ENCODE measurements around the gene PARD6A. TPM values are rescaled to one million over a fixed set of nuclear protein-coding genes. Genes with fewer than 3 reads are reported as not detected.

Gene PARD6A
- polyA plus RNA-seq, 3 donors, result 2.7 to 6.9 (median 6.1) TPM

GRCh38 chr16:67650023-67650422, 10.7 kb upstream of the PARD6A start:
- no peak overlapping the region for H3K4me3 Mint-ChIP-seq
- no peak overlapping the region for H3K27ac Mint-ChIP-seq
- no peaks in the 10 kb centered on the region for H3K9me3 ChIP-seq (replicated peaks in 1 of 2; ENCODE audit: control insufficient read depth in 1 of 2, insufficient read depth in 1 of 2, low read length in 2 of 2)
- no peaks in the 10 kb centered on the region for H4K20me1 ChIP-seq (ENCODE audit: insufficient read depth, low read length)
- H3K4me2 ChIP-seq (replicated peaks; ENCODE audit: extremely low read depth, low read length, poor library complexity, severe bottlenecking), result no peak overlapping the region
- H3K36me3 ChIP-seq (replicated peaks in 1 of 2; ENCODE audit: control insufficient read depth in 1 of 2, insufficient read depth in 2 of 2, low read length in 2 of 2), result no peaks in the 10 kb centered on the region
- H3K4me1 ChIP-seq (ENCODE audit: control insufficient read depth in 1 of 2, insufficient read depth in 2 of 2, low read length in 2 of 2), result peaks cover 4 to 6% of the 10 kb centered on the region in 2 donors
- H3K27me3 ChIP-seq (ENCODE audit: control insufficient read depth in 2 of 2, insufficient read depth in 2 of 2, low read length in 2 of 2), result peaks cover 0 to 8% of the 10 kb centered on the region in 2 donors
- intact Hi-C loops (cut with micrococcal nuclease), result no loop called here
- peaks cover 3% of the 10 kb centered on the region for H3K4me1 Mint-ChIP-seq
- no peak overlapping the region for H3K4me3 ChIP-seq (replicated peaks in 1 of 3; ENCODE audit: low read depth in 2 of 3, low read length in 3 of 3)
- no peak overlapping the region for H2AFZ ChIP-seq (ENCODE audit: insufficient read depth, low read depth, low read length, poor library complexity, severe bottlenecking)
- DNase-seq, result no peak
- H3K27ac ChIP-seq (ENCODE audit: low read depth in 1 of 2, low read length in 2 of 2), result no peak overlapping the region
- no peak for TF ChIP-seq CTCF (IDR thresholded peaks at IDR 0.05)
- H3K9ac ChIP-seq (ENCODE audit: insufficient read depth, low read length, poor library complexity, severe bottlenecking), result no peak overlapping the region
- peaks cover 0 to 1% (median 0%) of the 10 kb centered on the region in 7 donors for H3K9me3 Mint-ChIP-seq
- H3K79me2 ChIP-seq (ENCODE audit: insufficient read depth, low read length), result no peaks in the 10 kb centered on the region
- WGBS (ENCODE audit: insufficient coverage), result 94% methylated on average over 5 of the region's 8 CpGs
- no peaks in the 10 kb centered on the region for H3K36me3 Mint-ChIP-seq
- H3K27me3 Mint-ChIP-seq (ENCODE audit: low read depth in 3 of 3), result peaks cover 5 to 11% (median 10%) of the 10 kb centered on the region in 3 donors

DNA sequence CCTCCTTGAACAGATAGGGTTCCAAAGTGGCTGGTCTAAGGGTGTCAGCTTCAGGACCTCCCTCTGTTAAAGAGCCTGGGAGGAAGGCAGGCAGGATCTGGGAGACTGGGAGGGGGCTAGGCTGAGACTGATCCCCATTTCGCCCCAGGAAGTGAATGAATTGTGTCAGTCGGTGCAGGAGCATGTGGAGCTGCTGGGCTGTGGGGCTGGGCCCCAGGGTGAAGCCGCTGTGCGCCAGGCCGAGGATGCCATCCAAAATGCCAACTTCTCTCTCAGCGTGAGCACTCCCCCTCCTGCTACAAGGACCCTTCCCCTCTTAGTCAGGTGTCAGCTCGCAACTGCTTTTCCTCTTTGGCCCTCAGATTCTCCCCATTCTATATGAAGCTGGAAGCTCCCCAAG, 9.7 kb upstream of the PARD6A start:
- no peaks in the 10 kb centered on the region for H4K20me1 ChIP-seq (ENCODE audit: insufficient read depth, low read length)
- no peaks in the 10 kb centered on the region for H3K4me1 ChIP-seq (ENCODE audit: control insufficient read depth in 1 of 2, insufficient read depth in 2 of 2, low read length in 2 of 2)
- no peak overlapping the region for H3K4me2 ChIP-seq (replicated peaks; ENCODE audit: extremely low read depth, low read length, poor library complexity, severe bottlenecking)
- H3K27me3 ChIP-seq (ENCODE audit: control insufficient read depth in 2 of 2, insufficient read depth in 2 of 2, low read length in 2 of 2), result no peaks in the 10 kb centered on the region
- no peaks in the 10 kb centered on the region for H3K4me1 Mint-ChIP-seq
- H3K4me3 ChIP-seq (replicated peaks in 1 of 3; ENCODE audit: low read depth in 2 of 3, low read length in 3 of 3), result no peak overlapping the region
- H3K9me3 ChIP-seq (replicated peaks in 1 of 2; ENCODE audit: control insufficient read depth in 1 of 2, insufficient read depth in 1 of 2, low read length in 2 of 2), result no peaks in the 10 kb centered on the region
- no peak overlapping the region for H2AFZ ChIP-seq (ENCODE audit: insufficient read depth, low read depth, low read length, poor library complexity, severe bottlenecking)
- H3K79me2 ChIP-seq (ENCODE audit: insufficient read depth, low read length), result no peaks in the 10 kb centered on the region
- H3K36me3 ChIP-seq (replicated peaks in 1 of 2; ENCODE audit: control insufficient read depth in 1 of 2, insufficient read depth in 2 of 2, low read length in 2 of 2), result no peaks in the 10 kb centered on the region
- peaks cover 0 to 1% (median 0%) of the 10 kb centered on the region in 7 donors for H3K9me3 Mint-ChIP-seq
- no peak overlapping the region for H3K9ac ChIP-seq (ENCODE audit: insufficient read depth, low read length, poor library complexity, severe bottlenecking)
- TF ChIP-seq CTCF (IDR thresholded peaks at IDR 0.05), result no peak
- H3K27ac Mint-ChIP-seq, result no peak overlapping the region
- H3K4me3 Mint-ChIP-seq, result no peak overlapping the region
- no peak overlapping the region for H3K27ac ChIP-seq (ENCODE audit: low read depth in 1 of 2, low read length in 2 of 2)
- no peak for DNase-seq
- WGBS (ENCODE audit: insufficient coverage), result 90% methylated on average over 7 of the region's 7 CpGs
- H3K36me3 Mint-ChIP-seq, result no peaks in the 10 kb centered on the region
- H3K27me3 Mint-ChIP-seq (ENCODE audit: low read depth in 3 of 3), result peaks cover 2 to 5% (median 3%) of the 10 kb centered on the region in 3 donors
- intact Hi-C loops (cut with micrococcal nuclease), result no loop called here

Data from CD14-positive monocyte (primary cell).